ACC112 (cell line): ENCODE measurements around the gene VPS16.

Experiments
- H2AFZ ChIP-seq: fragments of 200-600 bp; sonication (generic); one replicate; pipeline ENCODE4 v1.6.0; 2017; ENCODE audit warnings: antibody characterized with exemption, low read length; ENCODE audit not compliant: unreplicated experiment
- H3K27ac ChIP-seq: fragments of 200-600 bp; sonication (generic); 2 replicates; pipeline ENCODE4 v1.5.1; 2014; ENCODE audit warnings: low read depth, mild to moderate bottlenecking, antibody characterized with exemption, low read length, moderate library complexity
- H3K27me3 ChIP-seq: fragments of 200-600 bp; sonication (generic); 2 replicates; pipeline ENCODE4 v1.6.1; 2014; ENCODE audit warnings: mild to moderate bottlenecking, antibody characterized with exemption, low read length, moderate library complexity, mixed read lengths; ENCODE audit not compliant: insufficient read depth
- H3K36me3 ChIP-seq: fragments of 200-600 bp; sonication (generic); 2 replicates; pipeline ENCODE4 v1.6.1; 2016; ENCODE audit warnings: mild to moderate bottlenecking, antibody characterized with exemption, low read length, moderate library complexity, mixed read lengths; ENCODE audit not compliant: insufficient read depth
- H3K4me1 ChIP-seq: fragments of 200-600 bp; sonication (generic); one replicate; pipeline ENCODE4 v1.6.1; 2016; ENCODE audit warnings: low read length, mixed read lengths; ENCODE audit not compliant: insufficient read depth, unreplicated experiment, control insufficient read depth
- H3K4me3 ChIP-seq: fragments of 200-600 bp; sonication (generic); 2 replicates; pipeline ENCODE4 v1.5.1; 2014; ENCODE audit warnings: mild to moderate bottlenecking, low read depth, low read length
- H3K79me2 ChIP-seq: fragments of 200-600 bp; sonication (generic); one replicate; pipeline ENCODE4 v1.6.0; 2016; ENCODE audit warnings: low read length; ENCODE audit not compliant: control insufficient read depth, unreplicated experiment, insufficient read depth

Gene VPS16

GRCh38 chr20:2840138-2840966, at the start of gene VPS16, which contains the start of gene PCED1A:
VPS16 (plus strand) TSS chr20:2840745; CDS start chr20:2840775, 30 bp downstream.
PCED1A (minus strand) TSS chr20:2840655; CDS start chr20:2839912, 743 bp downstream.
- peaks cover 31% of the 10 kb centered on the region for H3K36me3 ChIP-seq
- H3K4me3 ChIP-seq: peak within 1 kb of the TSS; percentile 85
- peak within 1 kb of the TSS; percentile 69 for H3K27ac ChIP-seq
- peaks cover 29% of the 10 kb centered on the region for H3K79me2 ChIP-seq
- H2AFZ ChIP-seq: peak within 1 kb of the TSS; percentile 89
- H3K4me1 ChIP-seq: peaks cover 8% of the 10 kb centered on the region
- H3K27me3 ChIP-seq: no peaks in the 10 kb centered on the region

GRCh38 chr20:2793471-2793870, 47.1 kb upstream of the VPS16 start:
- H3K4me1 ChIP-seq: no peaks in the 10 kb centered on the region
- no peak overlapping the region for H3K4me3 ChIP-seq
- peaks cover 65% of the 10 kb centered on the region for H3K27me3 ChIP-seq
- H2AFZ ChIP-seq: no peak overlapping the region
- no peaks in the 10 kb centered on the region for H3K79me2 ChIP-seq
- H3K36me3 ChIP-seq: no peaks in the 10 kb centered on the region
- no peak overlapping the region for H3K27ac ChIP-seq

- no peaks in the 10 kb centered on the region for H3K36me3 ChIP-seq
- no peak overlapping the region for H2AFZ ChIP-seq
- H3K4me1 ChIP-seq: no peaks in the 10 kb centered on the region
- no peak overlapping the region for H3K4me3 ChIP-seq
- H3K79me2 ChIP-seq: no peaks in the 10 kb centered on the region
- H3K27ac ChIP-seq: no peak overlapping the region
- H3K27me3 ChIP-seq: peaks cover 60% of the 10 kb centered on the region
These were observed 46.3 kb upstream of the VPS16 start for GRCh38 chr20:2794202-2794748.

DNA sequence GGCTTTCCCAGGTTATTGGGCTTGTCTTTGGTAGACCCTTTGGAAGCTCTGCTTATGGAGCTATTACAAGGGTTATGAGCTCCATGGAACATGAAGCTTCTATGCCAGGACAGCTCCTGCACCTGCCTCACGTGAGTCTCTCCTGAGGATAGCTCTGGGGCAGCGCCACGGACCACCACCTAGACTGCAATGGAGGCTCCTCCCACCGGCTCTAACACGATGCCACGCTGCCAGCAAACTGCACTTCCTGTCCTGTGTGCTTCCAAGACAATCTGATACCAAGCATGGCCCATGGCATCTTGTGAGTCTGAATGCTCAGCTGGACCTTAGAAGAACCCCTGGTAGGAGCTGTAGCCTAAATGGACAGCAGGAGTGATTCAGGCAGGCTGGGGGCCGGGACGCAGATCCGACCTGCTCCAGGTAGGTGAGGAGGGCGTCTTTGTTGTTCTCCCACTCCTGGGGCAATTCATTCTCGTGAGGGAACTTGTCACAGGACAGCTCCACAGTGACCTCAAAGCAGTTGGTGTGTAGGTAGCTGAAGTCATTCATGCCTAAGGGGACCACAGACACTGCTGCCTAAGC, 45.6 kb upstream of the VPS16 start:
- H3K36me3 ChIP-seq: no peaks in the 10 kb centered on the region

GRCh38 chr20:2795451-2795850, 45.1 kb upstream of the VPS16 start:
- no peak overlapping the region for H3K27ac ChIP-seq
- no peaks in the 10 kb centered on the region for H3K4me1 ChIP-seq
- H3K4me3 ChIP-seq: no peak overlapping the region
- H3K79me2 ChIP-seq: no peaks in the 10 kb centered on the region
- H3K27me3 ChIP-seq: peaks cover 65% of the 10 kb centered on the region
- H2AFZ ChIP-seq: no peak overlapping the region
- H3K36me3 ChIP-seq: no peaks in the 10 kb centered on the region

More for the DNA sequence above, 45.6 kb upstream of the VPS16 start:
- Histone ChIP-seq H2AFZ (no peak overlapping the region), H3K27ac (no peak overlapping the region), H3K27me3 (peaks cover 60% of the 10 kb centered on the region), H3K4me3 (no peak overlapping the region), H3K79me2 (no peaks in the 10 kb centered on the region), H3K4me1 (no peaks in the 10 kb centered on the region)

- no peaks in the 10 kb centered on the region for H3K79me2 ChIP-seq
- no peaks in the 10 kb centered on the region for H3K36me3 ChIP-seq
- H3K27ac ChIP-seq: no peak overlapping the region
- no peak overlapping the region for H3K4me3 ChIP-seq
- H3K27me3 ChIP-seq: peaks cover 66% of the 10 kb centered on the region
- no peaks in the 10 kb centered on the region for H3K4me1 ChIP-seq
- H2AFZ ChIP-seq: no peak overlapping the region
These were observed 44.4 kb upstream of the VPS16 start for GRCh38 chr20:2796011-2796660.

DNA sequence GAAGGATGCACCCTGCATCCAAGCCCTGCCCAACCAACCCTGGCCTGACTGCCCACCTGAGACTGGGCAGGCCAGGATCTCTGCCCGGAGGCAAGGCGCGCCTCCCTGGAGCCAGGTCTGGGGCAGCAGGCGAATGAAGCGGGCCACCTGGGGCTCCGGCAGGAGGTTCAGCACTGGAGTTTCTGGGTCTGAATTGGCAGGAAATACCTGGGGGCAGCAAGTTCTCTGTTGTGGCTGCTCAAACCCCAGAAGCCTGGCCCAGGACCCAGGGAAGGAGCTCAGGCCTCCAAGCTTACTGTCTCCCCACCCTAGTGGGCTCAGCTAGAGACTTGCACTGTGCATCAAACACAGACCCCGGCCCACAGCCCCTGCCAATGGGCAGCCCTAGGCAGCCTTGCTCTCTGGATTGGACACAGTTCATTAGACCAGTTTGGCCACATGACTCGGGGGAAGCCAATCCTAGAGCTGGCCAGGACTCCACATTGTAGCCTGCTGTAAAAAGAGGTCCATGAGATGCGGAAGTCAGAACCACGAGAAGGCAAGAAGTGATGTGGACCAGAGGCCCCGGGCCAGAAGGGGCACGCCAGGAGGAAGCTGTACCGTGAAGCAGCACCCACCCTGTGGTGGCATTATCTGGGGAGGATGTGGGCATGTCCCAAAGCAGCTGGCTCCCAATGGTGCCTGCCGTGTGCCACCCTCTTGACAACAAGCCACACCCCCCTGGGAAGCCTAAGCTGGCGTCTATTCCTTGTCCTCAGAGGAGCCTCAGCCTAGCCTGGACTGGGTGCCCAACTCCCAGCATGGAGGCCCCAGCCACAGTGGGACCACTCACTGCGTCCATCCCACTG, 43.2 kb upstream of the VPS16 start:
- Histone ChIP-seq H3K27ac (no peak overlapping the region), H3K27me3 (peaks cover 65% of the 10 kb centered on the region), H3K4me1 (no peaks in the 10 kb centered on the region), H3K4me3 (no peak overlapping the region), H3K36me3 (no peaks in the 10 kb centered on the region), H3K79me2 (no peaks in the 10 kb centered on the region), H2AFZ (no peak overlapping the region)

DNA sequence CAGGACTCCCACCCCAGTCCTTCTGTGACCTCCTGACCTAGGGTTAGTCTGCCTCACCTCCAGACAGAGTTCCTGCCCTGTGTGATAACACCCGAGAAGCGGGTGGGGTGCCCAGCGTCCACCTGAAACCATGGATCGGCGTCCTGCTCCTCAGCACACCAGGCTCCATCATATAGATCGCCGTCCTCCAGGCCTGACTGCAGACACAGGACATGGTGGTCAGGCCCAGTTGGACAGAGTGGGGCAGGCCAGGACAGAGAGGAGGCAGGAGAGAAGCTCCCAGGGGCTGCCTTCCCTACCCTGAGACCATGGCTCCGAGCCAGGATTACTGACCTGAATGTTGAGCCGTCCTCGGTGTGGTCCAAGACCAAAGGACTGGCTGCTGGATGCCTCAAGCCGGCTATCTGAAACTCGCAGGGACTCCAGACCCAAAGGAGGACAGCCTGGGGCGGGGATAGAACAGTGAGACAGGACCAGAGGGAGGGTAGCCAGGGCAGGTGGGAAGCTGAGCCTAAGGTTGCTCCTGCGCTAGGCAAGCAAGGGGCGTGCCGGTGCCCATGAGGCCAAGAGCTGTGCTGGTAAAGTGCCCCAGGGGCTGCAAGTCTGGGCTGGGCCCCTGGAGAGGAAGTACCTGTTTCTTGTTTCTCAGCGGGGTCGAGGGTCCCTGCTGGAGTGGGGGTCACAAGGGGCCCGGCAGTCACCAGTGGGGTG, 42.3 kb upstream of the VPS16 start:
- no peaks in the 10 kb centered on the region for H3K36me3 ChIP-seq
- H3K4me3 ChIP-seq: no peak overlapping the region
- peaks cover 63% of the 10 kb centered on the region for H3K27me3 ChIP-seq
- H3K27ac ChIP-seq: no peak overlapping the region
- no peaks in the 10 kb centered on the region for H3K79me2 ChIP-seq
- no peak overlapping the region for H2AFZ ChIP-seq
- H3K4me1 ChIP-seq: no peaks in the 10 kb centered on the region

DNA sequence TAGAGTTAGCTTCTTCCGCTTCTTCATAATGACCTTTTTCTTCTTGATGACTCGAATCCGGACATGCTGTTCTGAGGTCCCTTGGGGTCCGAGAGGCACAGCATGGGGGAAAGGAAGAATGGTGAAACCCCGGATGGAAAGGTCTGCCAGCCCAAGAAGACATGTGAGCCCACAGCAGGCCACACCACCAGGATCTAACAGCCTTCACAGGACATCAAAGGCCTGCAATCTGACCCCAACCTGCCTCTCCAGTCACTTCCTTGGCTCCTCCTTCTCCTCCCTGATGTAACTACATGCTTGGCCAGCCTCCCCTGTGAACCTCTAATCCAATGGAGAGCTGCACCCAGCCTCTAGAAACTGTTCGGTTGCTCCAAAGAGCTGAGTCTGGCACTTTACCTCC, 41.7 kb upstream of the VPS16 start:
- H3K79me2 ChIP-seq: no peaks in the 10 kb centered on the region
- peaks cover 61% of the 10 kb centered on the region for H3K27me3 ChIP-seq
- H3K27ac ChIP-seq: no peak overlapping the region
- H2AFZ ChIP-seq: no peak overlapping the region
- no peaks in the 10 kb centered on the region for H3K4me1 ChIP-seq
- no peaks in the 10 kb centered on the region for H3K36me3 ChIP-seq
- no peak overlapping the region for H3K4me3 ChIP-seq
